IMR-90 (cell line): Measurements from ENCODE around the gene NUDT3.

ENCODE experiments used
- MAZ ChIP-seq: IDR thresholded peaks from 2 replicates; pipeline ENCODE4 v1.6.1; 2012; ENCODE audit warnings: low read depth, mild to moderate bottlenecking, low read length, improper control_type of control experiment, moderate library complexity, borderline replicate concordance
- MXI1 ChIP-seq: IDR thresholded peaks from 2 replicates; pipeline ENCODE4 v1.6.1; 2012; ENCODE audit warnings: low read depth, mild to moderate bottlenecking, low read length, moderate library complexity, borderline replicate concordance
- POLR2A ChIP-seq: IDR thresholded peaks from 2 replicates; pipeline ENCODE4 v1.6.1; 2012; ENCODE audit warnings: mild to moderate bottlenecking, low read depth, low read length
- RAD21 ChIP-seq: IDR thresholded peaks from 2 replicates; pipeline ENCODE4 v1.6.1; 2012; ENCODE audit warnings: low read length, improper control_type of control experiment
- RCOR1 ChIP-seq: IDR thresholded peaks from 2 replicates; pipeline ENCODE4 v1.6.1; 2012; ENCODE audit warnings: mild to moderate bottlenecking, low read length, improper control_type of control experiment; ENCODE audit not compliant: insufficient replicate concordance
- TF ChIP-seq, protein P1 (sequence below): conservative IDR thresholded peaks from 2 replicates; pipeline ENCODE4 v1.5.1; 2012; ENCODE audit warnings: mild to moderate bottlenecking, low read depth, low read length, improper control_type of control experiment
- TF ChIP-seq, protein P2 (sequence below): fragments of 150-350 bp; IDR thresholded peaks from 2 replicates; pipeline ENCODE4 v1.6.1; 2017; ENCODE audit warnings: mild to moderate bottlenecking, antibody characterized with exemption, low read length, low read depth

DNA sequence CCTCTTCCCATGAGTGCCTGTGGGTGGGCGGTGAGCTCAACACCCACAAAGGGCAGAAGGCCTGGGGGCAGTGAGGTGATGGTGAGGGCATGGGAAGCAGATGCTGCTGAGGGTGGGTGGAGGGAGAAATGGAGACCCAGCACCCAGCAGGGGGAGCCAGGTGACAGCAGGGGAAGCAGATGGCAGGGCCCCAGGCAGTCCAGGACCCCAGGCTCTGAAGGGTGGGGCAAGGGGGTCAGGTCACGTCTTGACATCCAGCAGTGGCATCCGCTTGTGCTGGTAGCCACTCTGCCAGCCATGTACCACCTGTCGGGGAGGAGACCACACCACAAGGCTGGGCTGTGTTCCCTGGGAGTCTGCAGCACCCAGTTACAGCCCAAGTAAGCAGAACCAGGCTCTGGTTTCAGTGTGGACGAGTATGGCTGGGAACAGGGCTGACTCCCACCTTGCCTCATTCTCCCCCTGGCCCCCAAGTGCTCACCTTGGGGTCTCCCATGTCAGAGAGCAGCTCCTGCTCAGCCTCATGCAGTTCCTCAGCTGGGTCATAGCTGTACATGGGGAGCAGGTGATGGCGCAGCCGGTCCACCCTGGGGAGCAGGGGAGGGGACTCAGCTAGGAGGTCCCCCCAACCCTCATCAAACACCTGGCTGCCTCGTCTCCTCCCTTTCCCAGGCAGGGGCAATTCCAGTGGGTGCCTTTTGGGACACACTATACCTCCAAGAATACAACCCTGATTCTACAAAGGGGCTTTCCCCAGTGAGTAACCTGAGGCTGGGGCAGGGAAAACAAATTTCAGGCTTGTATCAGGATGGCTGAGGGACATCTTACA lies 145.7 kb downstream of the NUDT3 start:
- TF ChIP-seq RCOR1, result no peak
- TF ChIP-seq, protein P1, sequence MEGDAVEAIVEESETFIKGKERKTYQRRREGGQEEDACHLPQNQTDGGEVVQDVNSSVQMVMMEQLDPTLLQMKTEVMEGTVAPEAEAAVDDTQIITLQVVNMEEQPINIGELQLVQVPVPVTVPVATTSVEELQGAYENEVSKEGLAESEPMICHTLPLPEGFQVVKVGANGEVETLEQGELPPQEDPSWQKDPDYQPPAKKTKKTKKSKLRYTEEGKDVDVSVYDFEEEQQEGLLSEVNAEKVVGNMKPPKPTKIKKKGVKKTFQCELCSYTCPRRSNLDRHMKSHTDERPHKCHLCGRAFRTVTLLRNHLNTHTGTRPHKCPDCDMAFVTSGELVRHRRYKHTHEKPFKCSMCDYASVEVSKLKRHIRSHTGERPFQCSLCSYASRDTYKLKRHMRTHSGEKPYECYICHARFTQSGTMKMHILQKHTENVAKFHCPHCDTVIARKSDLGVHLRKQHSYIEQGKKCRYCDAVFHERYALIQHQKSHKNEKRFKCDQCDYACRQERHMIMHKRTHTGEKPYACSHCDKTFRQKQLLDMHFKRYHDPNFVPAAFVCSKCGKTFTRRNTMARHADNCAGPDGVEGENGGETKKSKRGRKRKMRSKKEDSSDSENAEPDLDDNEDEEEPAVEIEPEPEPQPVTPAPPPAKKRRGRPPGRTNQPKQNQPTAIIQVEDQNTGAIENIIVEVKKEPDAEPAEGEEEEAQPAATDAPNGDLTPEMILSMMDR, result peak; percentile 51
- peak; percentile 63 for TF ChIP-seq POLR2A
- peak; percentile 46 for TF ChIP-seq RAD21
- no peak for TF ChIP-seq MAZ
- TF ChIP-seq, protein P2, sequence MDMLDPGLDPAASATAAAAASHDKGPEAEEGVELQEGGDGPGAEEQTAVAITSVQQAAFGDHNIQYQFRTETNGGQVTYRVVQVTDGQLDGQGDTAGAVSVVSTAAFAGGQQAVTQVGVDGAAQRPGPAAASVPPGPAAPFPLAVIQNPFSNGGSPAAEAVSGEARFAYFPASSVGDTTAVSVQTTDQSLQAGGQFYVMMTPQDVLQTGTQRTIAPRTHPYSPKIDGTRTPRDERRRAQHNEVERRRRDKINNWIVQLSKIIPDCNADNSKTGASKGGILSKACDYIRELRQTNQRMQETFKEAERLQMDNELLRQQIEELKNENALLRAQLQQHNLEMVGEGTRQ, result no peak
- TF ChIP-seq MXI1, result no peak
